HS-27A (cell line): ENCODE measurements around the gene WNT9A.
"Not testable (repeated sequence)": the region's sequence is repeated elsewhere in the genome, so short reads cannot be mapped to it uniquely, and the experiment has no call there.

ENCODE experiments used
- DNase-seq: peaks from one replicate; pipeline ENCODE4 v3.0.0-alpha.2; 2012; ENCODE audit warnings: low read depth, missing footprints

WNT9A gene

GRCh38 chr1:227910511-227911153 is 37.1 kb downstream of the WNT9A start:
- no peak for DNase-seq

- not testable (repeated sequence) for DNase-seq
Observed at GRCh38 chr1:227909923-227910328, 37.8 kb downstream of the WNT9A start.

GRCh38 chr1:227909188-227909587 is 38.5 kb downstream of the WNT9A start:
- no peak for DNase-seq

GRCh38 chr1:227908359-227908758 is 39.4 kb downstream of the WNT9A start:
- no peak for DNase-seq

GRCh38 chr1:227907439-227908015 is 40.2 kb downstream of the WNT9A start:
- no peak for DNase-seq

GRCh38 chr1:227906550-227907071 is 41.1 kb downstream of the WNT9A start:
- DNase-seq: no peak

GRCh38 chr1:227905573-227906487 is 41.9 kb downstream of the WNT9A start:
- no peak for DNase-seq

- DNase-seq: no peak
Observed at GRCh38 chr1:227904541-227905335, 43.0 kb downstream of the WNT9A start.

GRCh38 chr1:227903614-227904501 is 43.9 kb downstream of the WNT9A start:
- no peak for DNase-seq

GRCh38 chr1:227903061-227903521 is 44.6 kb downstream of the WNT9A start:
- no peak for DNase-seq

GRCh38 chr1:227902641-227902990 is 45.1 kb downstream of the WNT9A start:
- no peak for DNase-seq

- DNase-seq: no peak
Observed at GRCh38 chr1:227901906-227902640, 45.7 kb downstream of the WNT9A start.

GRCh38 chr1:227901239-227901905 is 46.4 kb downstream of the WNT9A start:
- DNase-seq: no peak

GRCh38 chr1:227900571-227901051 is 47.1 kb downstream of the WNT9A start:
- DNase-seq: no peak

- DNase-seq: no peak
Observed at GRCh38 chr1:227899820-227900449, 47.8 kb downstream of the WNT9A start.

GRCh38 chr1:227899141-227899819 is 48.5 kb downstream of the WNT9A start:
- DNase-seq: no peak

- DNase-seq: no peak
Observed at GRCh38 chr1:227898502-227899140, 49.1 kb downstream of the WNT9A start.
